PC-3 (cell line): Measurements from ENCODE around the gene CBX5.
"Not testable (repeated sequence)": the region's sequence is repeated elsewhere in the genome, so short reads cannot be mapped to it uniquely, and the experiment has no call there.

Experiments
- CTCF ChIP-seq: fragments of 300-600 bp; sonication (generic); conservative IDR thresholded peaks from 2 replicates; pipeline ENCODE4 v1.5.1; 2017; ENCODE audit warnings: antibody characterized with exemption, low read depth, mild to moderate bottlenecking, low read length
- EZH2 ChIP-seq: fragments of 300-600 bp; sonication (generic); IDR thresholded peaks from one replicate; pipeline ENCODE4 v1.6.1; 2017; ENCODE audit warnings: antibody characterized with exemption, mild to moderate bottlenecking, low read length; ENCODE audit not compliant: unreplicated experiment

GRCh38 chr12:54194611-54195010 is 85.3 kb downstream of the CBX5 start:
- TF ChIP-seq CTCF, EZH2: not testable (repeated sequence)
